HepG2 (cell line): ENCODE measurements around the gene RUVBL1. TPM values are rescaled to one million over a fixed set of nuclear protein-coding genes. Genes with fewer than 3 reads are reported as not detected.

Experiments
- AGO1 ChIP-seq: fragments of 200-400 bp; formaldehyde crosslinking; IDR thresholded peaks from 2 replicates; pipeline ENCODE4 v1.6.1; 2017; ENCODE audit warnings: mild to moderate bottlenecking, low read depth, low read length, moderate library complexity; ENCODE audit not compliant: poor library complexity, severe bottlenecking
- ARID5B ChIP-seq: IDR thresholded peaks from 2 replicates; pipeline ENCODE4 v1.4.0; 2020; ENCODE audit warnings: mild to moderate bottlenecking, missing genetic modification reagents
- BRD4 ChIP-seq: sonication (generic); formaldehyde crosslinking; IDR thresholded peaks from 2 replicates; pipeline ENCODE4 v1.4.0; 2020; ENCODE audit warnings: missing genetic modification reagents
- GATAD1 ChIP-seq: IDR thresholded peaks from 2 replicates; pipeline ENCODE4 v1.6.1; 2016; ENCODE audit warnings: missing genetic modification reagents, missing compliant biosample characterization
- HNRNPH1 ChIP-seq: fragments of 200-400 bp; formaldehyde crosslinking; optimal IDR thresholded peaks from 2 replicates; pipeline ENCODE3; 2017; ENCODE audit warnings: mild to moderate bottlenecking, low read depth, low read length
- IKZF5 ChIP-seq: IDR thresholded peaks from 2 replicates; pipeline ENCODE4 v1.6.1; 2018; ENCODE audit warnings: missing genetic modification reagents, mild to moderate bottlenecking, missing compliant biosample characterization
- KDM2A ChIP-seq: sonication (generic); formaldehyde crosslinking; IDR thresholded peaks from 2 replicates; pipeline ENCODE4 v1.4.0; 2020; ENCODE audit warnings: low read depth, missing genetic modification reagents, borderline replicate concordance
- MYC ChIP-seq: sonication (generic); formaldehyde crosslinking; IDR thresholded peaks from 2 replicates; pipeline ENCODE4 v1.9.0; 2021; ENCODE audit warnings: missing genetic modification reagents, borderline replicate concordance
- MYPOP ChIP-seq: sonication (generic); formaldehyde crosslinking; IDR thresholded peaks from 2 replicates; pipeline ENCODE4 v1.8.1; 2023; ENCODE audit warnings: mild to moderate bottlenecking, moderate library complexity, missing genetic modification reagents
- PHB2 ChIP-seq: fragments of 450-650 bp; IDR thresholded peaks from 2 replicates; pipeline ENCODE4 v1.6.1; 2018; ENCODE audit not compliant: partially characterized antibody
- THAP11 ChIP-seq: IDR thresholded peaks from 2 replicates; pipeline ENCODE4 v1.6.1; 2016; ENCODE audit warnings: missing biosample characterization, missing genetic modification reagents
- ZC3H4 ChIP-seq: sonication (generic); formaldehyde crosslinking; IDR thresholded peaks from 2 replicates; pipeline ENCODE4 v1.4.0; 2020; ENCODE audit warnings: missing genetic modification reagents, borderline replicate concordance
- ZNF280D ChIP-seq: sonication (generic); formaldehyde crosslinking; IDR thresholded peaks from 2 replicates; pipeline ENCODE4 v1.5.1; 2020; ENCODE audit warnings: mild to moderate bottlenecking, missing genetic modification reagents
- ZNF281 ChIP-seq: sonication (generic); formaldehyde crosslinking; IDR thresholded peaks from 2 replicates; pipeline ENCODE4 v1.4.0; 2020; ENCODE audit warnings: missing genetic modification reagents, borderline replicate concordance
- ZNF44 ChIP-seq: sonication (generic); formaldehyde crosslinking; IDR thresholded peaks from 2 replicates; pipeline ENCODE4 v1.5.1; 2020; ENCODE audit warnings: mild to moderate bottlenecking, missing genetic modification reagents
- ZNF446 ChIP-seq: sonication (generic); formaldehyde crosslinking; IDR thresholded peaks from 2 replicates; pipeline ENCODE4 v1.5.0; 2020; ENCODE audit warnings: mild to moderate bottlenecking, missing genetic modification reagents
- ZNF589 ChIP-seq: sonication (generic); formaldehyde crosslinking; conservative IDR thresholded peaks from 2 replicates; pipeline ENCODE4 v1.8.0; 2022; ENCODE audit warnings: mild to moderate bottlenecking, moderate library complexity, missing genetic modification reagents
- polyA plus RNA-seq, 8 experiments: library from polyadenylated mRNA; depleted of rRNA in 3 of 8; stranded (reverse) in 7 of 8; unstranded in 1 of 8; fragments of >200 nt; fragmentation: Illumina TruSeq in 4 of 8; extraction: Trizol in 4 of 8; gene quantifications; 2 replicates each; pipeline versions ENCODE4 v1.2.1 to v1.2.3, GENCODE V29; 2011 to 2016; ENCODE audit warnings: low read depth in 4 of 8, missing spikeins in 1 of 8, mixed read lengths in 1 of 8; ENCODE audit not compliant: insufficient read depth in 1 of 8
- total RNA-seq, 5 experiments: library from RNA; depleted of rRNA; stranded (reverse); fragments of >200 nt; fragmentation: Illumina TruSeq; extraction: Trizol; gene quantifications; 2 replicates each; pipeline ENCODE4 v1.2.3, GENCODE V29; 2016; ENCODE audit warnings: low read depth in 1 of 5

RUVBL1 gene
- total and polyA plus RNA-seq, 2 of the 13 experiments (the other 11 are each of a cell fraction or from before 2014, with no cell fraction given) = 32.7 to 86.3 TPM

GRCh38 chr3:128151758-128152274, 28.2 kb upstream of the RUVBL1 start (continued):
- TF ChIP-seq THAP11 (CRISPR knock-in tag) (peak; percentile 79), IKZF5 (peak; percentile 64), MYPOP (CRISPR knock-in tag) (no peak), GATAD1 (CRISPR knock-in tag) (peak; percentile 82), KDM2A (CRISPR knock-in tag) (0 out of 2 replicates have a peak, but pooled peaks have one; percentile 42), ARID5B (CRISPR knock-in tag) (peak; percentile 87), ZNF280D (CRISPR knock-in tag) (peak; percentile 81; the same call in 1 of the 2 replicates), HNRNPH1 (no peak), BRD4 (CRISPR knock-in tag) (peak; percentile 80), ZNF446 (0 out of 2 replicates have a peak, but pooled peaks have one; percentile 41), PHB2 (no peak), ZNF281 (CRISPR knock-in tag) (peak; percentile 40; the same call in 1 of the 2 replicates), ZNF44 (CRISPR knock-in tag) (no peak), ZNF589 (CRISPR knock-in tag) (no peak), ZC3H4 (CRISPR knock-in tag) (0 out of 2 replicates have a peak, but pooled peaks have one; percentile 43), MYC (CRISPR knock-in tag) (peak; percentile 94), AGO1 (no peak)
